Sigmoid colon (tissue), 7 donors: ENCODE data around the gene PCYT2. TPM values are rescaled to one million over a fixed set of nuclear protein-coding genes. Genes with fewer than 3 reads are reported as not detected.

Experiments
- DNase-seq: peaks from one replicate; pipeline ENCODE4 v3.0.0-alpha.2; 2019
- H3K27ac ChIP-seq, 4 donors: fragments of 200-600 bp; sonication (generic); one replicate each; pipeline ENCODE4 v1.5.1; 2016 to 2019; ENCODE audit warnings: mild to moderate bottlenecking in 1 of 4
- H3K27me3 ChIP-seq, 3 donors: fragments of 200-600 bp; sonication (generic); one replicate each; pipeline ENCODE4 v1.5.1; 2019; ENCODE audit warnings: mild to moderate bottlenecking in 1 of 3
- H3K36me3 ChIP-seq, 4 donors: fragments of 200-600 bp; sonication (generic); one replicate each; pipeline ENCODE4 v1.5.1; 2016 to 2019
- H3K4me1 ChIP-seq, 4 donors: fragments of 200-600 bp; sonication (generic); one replicate each; pipeline ENCODE4 v1.5.1; 2017 to 2019
- H3K4me3 ChIP-seq, 4 donors: fragments of 200-600 bp; sonication (generic); one replicate each; pipeline ENCODE4 v1.5.1; 2017 to 2019; ENCODE audit warnings: mild to moderate bottlenecking in 2 of 4, moderate library complexity in 1 of 4
- H3K9me3 ChIP-seq, 4 donors: fragments of 200-600 bp in 3 of 4; sonication (generic) in 3 of 4; one replicate each; pipeline versions ENCODE4 v1.5.1 to v1.6.1; 2013 to 2019
- EP300 ChIP-seq, 4 donors: sonication (generic); formaldehyde crosslinking; IDR thresholded peaks; one replicate each; pipeline ENCODE4 v1.6.1; 2017; ENCODE audit warnings: antibody characterized with exemption in 4 of 4
- POLR2A ChIP-seq, 2 donors: fragments of 450-650 bp; IDR thresholded peaks; one replicate each; pipeline ENCODE4 v1.6.1; 2016; ENCODE audit warnings: antibody characterized with exemption in 2 of 2, mild to moderate bottlenecking in 2 of 2, moderate library complexity in 2 of 2
- POLR2AphosphoS5 ChIP-seq, 4 donors: sonication (generic); formaldehyde crosslinking; IDR thresholded peaks; one replicate each; pipeline ENCODE4 v1.6.1; 2017; ENCODE audit warnings: antibody characterized with exemption in 4 of 4
- WGBS, 2 donors: extraction: QIAGEN DNeasy Blood & Tissue Kit; methylation state at CpG; one replicate each; pipeline ENCODE4 v1.1.7; 2013; 5-methylcytosine and 5-hydroxymethylcytosine counted together
- intact Hi-C: fragments of 100-400 bp; cut with DNase I; formaldehyde crosslinking; loops from one replicate; pipeline ENCODE4 v1.15.1; 2023
- polyA plus RNA-seq, 3 donors: library from polyadenylated mRNA; stranded (reverse); fragments of 200-250 nt; gene quantifications; one replicate each; pipeline ENCODE4 v1.2.3, GENCODE V29; 2013
- total RNA-seq, 4 donors: library from RNA; depleted of rRNA; stranded (reverse); fragments of >200 nt; gene quantifications; one replicate each; pipeline ENCODE4 v1.1.0, GENCODE V29; 2016
- TF ChIP-seq, protein P1 (sequence below), 4 experiments: fragments of 450-650 bp in 3 of 4; fragments of 200-600 bp in 1 of 4; IDR thresholded peaks; one replicate each; pipeline ENCODE4 v1.5.1; 2016 to 2019; ENCODE audit warnings: antibody characterized with exemption in 4 of 4, mild to moderate bottlenecking in 3 of 4, moderate library complexity in 2 of 4
- donor health status: healthy with polysubstance abuse.
- donor health status: Bipolar disorder and iron deficiency.
- donor health status: healthy.

PCYT2 gene
- total and polyA plus RNA-seq, 7 donors, result 11.4 to 86.4 (median 23.5) TPM

- Histone ChIP-seq H3K4me1 (peaks cover 0 to 32% (median 26%) of the 10 kb centered on the region in 4 donors), H3K9me3 (no peaks in the 10 kb centered on the region), H3K27me3 (no peaks in the 10 kb centered on the region), H3K4me3 (no peak overlapping the region), H3K36me3 (peaks cover 24 to 64% (median 28%) of the 10 kb centered on the region in 4 donors), H3K27ac (no peak overlapping the region)
- DNase-seq, result no peak
- 93 to 94% methylated on average over 9 of the region's 9 CpGs for WGBS, 2 donors
- intact Hi-C loops, result loop anchor here (2.0 kb wide), 1 partner anchor 19 kb away; the partner anchor contains the start of gene ARHGDIA
- TF ChIP-seq POLR2AphosphoS5 (IDR thresholded peaks at IDR 0.05) (no peak), POLR2A (IDR thresholded peaks at IDR 0.05) (no peak), EP300 (IDR thresholded peaks at IDR 0.05) (no peak)
- TF ChIP-seq, protein P1, sequence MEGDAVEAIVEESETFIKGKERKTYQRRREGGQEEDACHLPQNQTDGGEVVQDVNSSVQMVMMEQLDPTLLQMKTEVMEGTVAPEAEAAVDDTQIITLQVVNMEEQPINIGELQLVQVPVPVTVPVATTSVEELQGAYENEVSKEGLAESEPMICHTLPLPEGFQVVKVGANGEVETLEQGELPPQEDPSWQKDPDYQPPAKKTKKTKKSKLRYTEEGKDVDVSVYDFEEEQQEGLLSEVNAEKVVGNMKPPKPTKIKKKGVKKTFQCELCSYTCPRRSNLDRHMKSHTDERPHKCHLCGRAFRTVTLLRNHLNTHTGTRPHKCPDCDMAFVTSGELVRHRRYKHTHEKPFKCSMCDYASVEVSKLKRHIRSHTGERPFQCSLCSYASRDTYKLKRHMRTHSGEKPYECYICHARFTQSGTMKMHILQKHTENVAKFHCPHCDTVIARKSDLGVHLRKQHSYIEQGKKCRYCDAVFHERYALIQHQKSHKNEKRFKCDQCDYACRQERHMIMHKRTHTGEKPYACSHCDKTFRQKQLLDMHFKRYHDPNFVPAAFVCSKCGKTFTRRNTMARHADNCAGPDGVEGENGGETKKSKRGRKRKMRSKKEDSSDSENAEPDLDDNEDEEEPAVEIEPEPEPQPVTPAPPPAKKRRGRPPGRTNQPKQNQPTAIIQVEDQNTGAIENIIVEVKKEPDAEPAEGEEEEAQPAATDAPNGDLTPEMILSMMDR (IDR thresholded peaks at IDR 0.05), result no peak
Observed at GRCh38 chr17:81889602-81890001, 21.6 kb downstream of the PCYT2 start.

- 88 to 92% methylated on average over 16 of the region's 16 CpGs for WGBS, 2 donors
- Histone ChIP-seq H3K9me3 (no peaks in the 10 kb centered on the region), H3K27me3 (no peaks in the 10 kb centered on the region), H3K36me3 (peaks cover 24 to 64% (median 28%) of the 10 kb centered on the region in 4 donors), H3K27ac (no peak overlapping the region), H3K4me1 (peaks cover 0 to 32% (median 26%) of the 10 kb centered on the region in 4 donors), H3K4me3 (no peak overlapping the region)
- intact Hi-C loops, result no loop called here
- DNase-seq, result peak; percentile 68
- no peak for TF ChIP-seq POLR2A (IDR thresholded peaks at IDR 0.05)
Observed at GRCh38 chr17:81888988-81889595, 22.1 kb downstream of the PCYT2 start.

- TF ChIP-seq, protein P1 (IDR thresholded peaks at IDR 0.05), result no peak
- TF ChIP-seq EP300 (IDR thresholded peaks at IDR 0.05), result no peak
- TF ChIP-seq POLR2A (IDR thresholded peaks at IDR 0.05), result no peak
- no peak for TF ChIP-seq POLR2AphosphoS5 (IDR thresholded peaks at IDR 0.05)
- intact Hi-C loops, result no loop called here
- Histone ChIP-seq H3K4me1 (peaks cover 0 to 32% (median 26%) of the 10 kb centered on the region in 4 donors), H3K27ac (no peak overlapping the region), H3K36me3 (peaks cover 24 to 66% (median 28%) of the 10 kb centered on the region in 4 donors), H3K27me3 (no peaks in the 10 kb centered on the region), H3K9me3 (no peaks in the 10 kb centered on the region), H3K4me3 (no peak overlapping the region)
- DNase-seq, result no peak
- WGBS, 2 donors, result 96 to 97% methylated on average over 44 of the region's 44 CpGs
Observed at GRCh38 chr17:81888105-81888987, 22.9 kb downstream of the PCYT2 start.

DNA sequence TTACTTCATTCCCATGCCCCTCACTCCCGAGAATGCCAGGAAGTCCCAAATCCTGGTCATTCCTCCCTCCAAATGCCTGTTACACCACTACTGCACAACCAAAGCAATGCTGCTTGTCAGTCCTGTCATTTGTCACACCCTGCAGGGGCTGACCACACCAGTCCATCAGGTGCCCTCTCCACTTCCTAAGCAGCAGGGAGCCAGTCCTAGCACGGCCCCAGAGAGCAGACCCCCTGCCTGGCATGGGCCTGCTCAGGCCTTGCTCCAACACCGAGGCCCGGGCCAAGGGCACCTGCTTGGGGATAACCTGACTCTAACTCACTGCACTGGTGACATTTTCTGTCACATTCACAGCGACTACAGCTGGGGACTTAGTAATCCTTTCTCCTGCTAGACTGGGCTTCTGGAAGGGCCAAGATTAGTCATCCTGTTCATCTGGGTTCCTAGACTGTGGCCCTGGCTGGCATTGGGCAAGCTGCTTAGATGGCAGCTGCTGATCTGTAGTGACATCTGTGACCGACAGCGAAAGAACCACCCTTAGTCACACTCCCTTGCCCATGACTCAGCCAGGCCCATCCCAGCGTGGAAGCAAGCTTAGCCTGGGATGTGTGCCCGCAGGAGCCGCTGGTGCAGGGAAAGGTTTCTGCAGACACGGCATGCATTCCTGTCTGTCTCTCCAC, 25.2 kb downstream of the PCYT2 start:
- Histone ChIP-seq H3K4me3 (no peak overlapping the region), H3K9me3 (no peaks in the 10 kb centered on the region), H3K27ac (no peak overlapping the region), H3K27me3 (no peaks in the 10 kb centered on the region), H3K4me1 (peaks cover 0 to 16% (median 16%) of the 10 kb centered on the region in 4 donors), H3K36me3 (peaks cover 24 to 67% (median 32%) of the 10 kb centered on the region in 4 donors)
- intact Hi-C loops, result no loop called here
- TF ChIP-seq POLR2A (IDR thresholded peaks at IDR 0.05), result no peak
- no peak for TF ChIP-seq EP300 (IDR thresholded peaks at IDR 0.05)
- TF ChIP-seq, protein P1 (IDR thresholded peaks at IDR 0.05), result no peak
- no peak for TF ChIP-seq POLR2AphosphoS5 (IDR thresholded peaks at IDR 0.05)
- no peak for DNase-seq
- 92% methylated on average over 11 of the region's 11 CpGs for WGBS, 2 donors
